ENCODE data around the gene CCDC27. TPM values are rescaled to one million over a fixed set of nuclear protein-coding genes. Genes with fewer than 3 reads are reported as not detected.

CCDC27 gene
- total RNA-seq, 1 experiment from 2014 or later: not detected

GRCh38 chr1:3772715-3773571 lies 20.7 kb downstream of the CCDC27 start, which contains the start of gene SMIM1:
Gene SMIM1 (plus strand): TSS chr1:3772749. CDS start chr1:3775374, 2,625 bp downstream.
- Histone ChIP-seq H3K4me2 (ENCODE audit: low read length) (peak within 1 kb of the TSS; percentile 98), H3F3A (ENCODE audit: low read length, unreplicated experiment) (no peaks in the 10 kb centered on the region), H3K9me3 (ENCODE audit: low read length) (no peaks in the 10 kb centered on the region), H2AFZ (ENCODE audit: low read length) (peak within 1 kb of the TSS; percentile 95), H3K4me1 (ENCODE audit: insufficient read depth, low read length) (peaks cover 13% of the 10 kb centered on the region; the same call in 1 of the 2 replicates), H3K27ac (ENCODE audit: low read length) (no peak within 1 kb of the TSS), H3K9me2 (replicated peaks; ENCODE audit: low read length) (no peaks in the 10 kb centered on the region), H4K20me1 (ENCODE audit: low read length) (no peaks in the 10 kb centered on the region), H3K27me3 (ENCODE audit: low read length) (no peaks in the 10 kb centered on the region), H3K4me3 (ENCODE audit: low read length) (peak within 1 kb of the TSS; percentile 82), H3K79me2 (ENCODE audit: low read length) (no peaks in the 10 kb centered on the region), H3K9ac (ENCODE audit: low read length) (peak within 1 kb of the TSS; percentile 54), H3K36me3 (ENCODE audit: low read depth, low read length) (no peaks in the 10 kb centered on the region)
- POLR2A ChIA-PET (ENCODE audit: unreplicated experiment): no interaction called here
- ATAC-seq: peak; percentile 28
- TF ChIP-seq CTCF (conservative IDR thresholded peaks at IDR 0.05; ENCODE audit: low read depth, low read length) (no peak), EZH2 (IDR thresholded peaks at IDR 0.05; ENCODE audit: low read length, unreplicated experiment) (no peak), EZH2phosphoT487 (IDR thresholded peaks at IDR 0.05; ENCODE audit: borderline replicate concordance, low read length) (no peak)
- BruUV-seq (replicated peaks): TSS peak; percentile 35
- peak; percentile 27 for DNase-seq
- intact Hi-C loops (cut with micrococcal nuclease): loop anchor here (2.0 kb wide), 1 partner anchor 24 kb away; the partner anchor contains the start of gene LRRC47
- CTCF ChIA-PET: no interaction called here

GRCh38 chr1:3773572-3774275 lies 21.5 kb downstream of the CCDC27 start:
- Histone ChIP-seq H3K79me2 (ENCODE audit: low read length) (no peaks in the 10 kb centered on the region), H2AFZ (ENCODE audit: low read length) (no peak overlapping the region), H3K9ac (ENCODE audit: low read length) (no peak overlapping the region), H3F3A (ENCODE audit: low read length, unreplicated experiment) (no peaks in the 10 kb centered on the region), H3K36me3 (ENCODE audit: low read depth, low read length) (no peaks in the 10 kb centered on the region), H3K4me1 (ENCODE audit: insufficient read depth, low read length) (peaks cover 13% of the 10 kb centered on the region; the same call in 1 of the 2 replicates), H3K27ac (ENCODE audit: low read length) (no peak overlapping the region), H3K4me2 (ENCODE audit: low read length) (peak overlapping the region; percentile 98), H3K27me3 (ENCODE audit: low read length) (no peaks in the 10 kb centered on the region), H4K20me1 (ENCODE audit: low read length) (no peaks in the 10 kb centered on the region), H3K4me3 (ENCODE audit: low read length) (peak overlapping the region; percentile 82; the same call in 1 of the 2 replicates), H3K9me3 (ENCODE audit: low read length) (no peaks in the 10 kb centered on the region), H3K9me2 (replicated peaks; ENCODE audit: low read length) (no peaks in the 10 kb centered on the region)
- no peak for TF ChIP-seq EZH2 (IDR thresholded peaks at IDR 0.05; ENCODE audit: low read length, unreplicated experiment)
- ChIA-PET POLR2A (ENCODE audit: unreplicated experiment) (no interaction called here), CTCF (no interaction called here)
- ATAC-seq (no peak), DNase-seq (no peak)
- intact Hi-C loops (cut with micrococcal nuclease): loop anchor here (2.0 kb wide), 1 partner anchor 23 kb away; the partner anchor contains the start of gene LRRC47
- no TSS peak for BruUV-seq (replicated peaks)

GRCh38 chr1:3774276-3774945 lies 22.2 kb downstream of the CCDC27 start:
- POLR2A ChIA-PET (ENCODE audit: unreplicated experiment): no interaction called here
- no peak overlapping the region for H3K9ac ChIP-seq (ENCODE audit: low read length)

More at GRCh38 chr1:3774276-3774945, 22.2 kb downstream of the CCDC27 start:
- Histone ChIP-seq H3K4me3 (ENCODE audit: low read length) (no peak overlapping the region), H3K27me3 (ENCODE audit: low read length) (no peaks in the 10 kb centered on the region), H3K4me1 (ENCODE audit: insufficient read depth, low read length) (peaks cover 13% of the 10 kb centered on the region; the same call in 1 of the 2 replicates), H3K4me2 (ENCODE audit: low read length) (no peak overlapping the region), H3K9me3 (ENCODE audit: low read length) (no peaks in the 10 kb centered on the region), H3K79me2 (ENCODE audit: low read length) (no peaks in the 10 kb centered on the region), H3K9me2 (replicated peaks; ENCODE audit: low read length) (no peaks in the 10 kb centered on the region), H3K27ac (ENCODE audit: low read length) (no peak overlapping the region), H3K36me3 (ENCODE audit: low read depth, low read length) (no peaks in the 10 kb centered on the region; the same call in 1 of the 2 replicates), H3F3A (ENCODE audit: low read length, unreplicated experiment) (no peaks in the 10 kb centered on the region), H4K20me1 (ENCODE audit: low read length) (no peaks in the 10 kb centered on the region), H2AFZ (ENCODE audit: low read length) (no peak overlapping the region)
- ATAC-seq (no peak), DNase-seq (no peak)
- BruUV-seq (replicated peaks): no TSS peak
- CTCF ChIA-PET: no interaction called here
- intact Hi-C loops (cut with micrococcal nuclease): no loop called here
- TF ChIP-seq EZH2 (IDR thresholded peaks at IDR 0.05; ENCODE audit: low read length, unreplicated experiment): no peak
